Neural cell (in vitro differentiated cells): ENCODE data around the gene KCNAB1. TPM values are rescaled to one million over a fixed set of nuclear protein-coding genes. Genes with fewer than 3 reads are reported as not detected.

Experiments
- H2AFZ ChIP-seq: fragments of 200-600, 300-800 bp; sonication (generic), shearing (Covaris generic); 2 replicates; pipeline ENCODE4 v1.6.0; 2014; ENCODE audit warnings: low read depth, mild to moderate bottlenecking, antibody characterized with exemption, low read length, moderate library complexity
- H3F3A ChIP-seq: fragments of 200-600 bp; shearing (Covaris generic); 2 replicates; pipeline ENCODE4 v1.6.1; 2016; ENCODE audit warnings: mild to moderate bottlenecking, moderate library complexity, mixed read lengths, antibody characterized with exemption, low read length; ENCODE audit not compliant: insufficient read depth, poor library complexity, severe bottlenecking
- H3K27ac ChIP-seq: fragments of 200-600, 300-800 bp; sonication (generic), shearing (Covaris generic); 2 replicates; pipeline ENCODE4 v1.5.1; 2014; ENCODE audit warnings: mild to moderate bottlenecking, low read length, moderate library complexity
- H3K27me3 ChIP-seq: fragments of 300-800, 200-600 bp; sonication (generic), shearing (Covaris generic); 2 replicates; pipeline ENCODE4 v1.6.0; 2014; ENCODE audit warnings: mild to moderate bottlenecking, low read depth, low read length, moderate library complexity; ENCODE audit not compliant: insufficient read depth
- H3K36me3 ChIP-seq: fragments of 300-800, 200-600 bp; sonication (generic), shearing (Covaris generic); 2 replicates; pipeline ENCODE4 v1.5.1; 2014; ENCODE audit warnings: mild to moderate bottlenecking, antibody characterized with exemption, low read length, moderate library complexity; ENCODE audit not compliant: insufficient read depth
- H3K4me2 ChIP-seq: fragments of 300-800, 200-600 bp; sonication (generic), shearing (Covaris generic); 2 replicates; pipeline ENCODE4 v1.6.0; 2014; ENCODE audit warnings: mild to moderate bottlenecking, low read length
- H3K4me3 ChIP-seq: fragments of 300-800, 200-600 bp; sonication (generic), shearing (Covaris generic); 2 replicates; pipeline ENCODE4 v1.5.1; 2014; ENCODE audit warnings: mild to moderate bottlenecking, low read length, moderate library complexity
- H3K79me2 ChIP-seq: fragments of 200-600 bp; shearing (Covaris generic); replicated peaks from 2 replicates; pipeline ENCODE4 v1.6.0; 2014; ENCODE audit warnings: mild to moderate bottlenecking, low read length, moderate library complexity; ENCODE audit not compliant: insufficient read depth
- H3K9ac ChIP-seq: fragments of 300-800, 200-600 bp; sonication (generic), shearing (Covaris generic); 2 replicates; pipeline ENCODE4 v1.6.1; 2016; ENCODE audit warnings: mild to moderate bottlenecking, low read length, mixed read lengths
- H3K9me2 ChIP-seq: fragments of 200-600 bp; shearing (Covaris generic); 2 replicates; pipeline ENCODE4 v1.6.1; 2016; ENCODE audit warnings: mild to moderate bottlenecking, low read length, mixed read lengths; ENCODE audit not compliant: insufficient read depth
- H3K9me3 ChIP-seq: fragments of 200-600, 300-800 bp; sonication (generic), shearing (Covaris generic); 2 replicates; pipeline ENCODE4 v1.6.1; 2016; ENCODE audit warnings: mild to moderate bottlenecking, mixed run types, low read length, moderate library complexity, mixed read lengths
- H4K20me1 ChIP-seq: fragments of 200-600 bp; shearing (Covaris generic); 2 replicates; pipeline ENCODE4 v1.6.1; 2016; ENCODE audit warnings: mild to moderate bottlenecking, mixed run types; ENCODE audit not compliant: insufficient read depth
- EP300 ChIP-seq: fragments of 450-650 bp; conservative IDR thresholded peaks from 2 replicates; pipeline ENCODE4 v1.6.1; 2014; ENCODE audit warnings: antibody characterized with exemption, mild to moderate bottlenecking, moderate library complexity; ENCODE audit not compliant: poor library complexity, severe bottlenecking
- EZH2 ChIP-seq: fragments of 200-600, 300-800 bp; shearing (Covaris generic), sonication (generic); IDR thresholded peaks from 2 replicates; pipeline ENCODE4 v1.6.1; 2014; ENCODE audit warnings: antibody characterized with exemption, low read length, borderline replicate concordance, mild to moderate bottlenecking; ENCODE audit not compliant: insufficient read depth, poor library complexity, severe bottlenecking
- MXI1 ChIP-seq: fragments of 450-650 bp; conservative IDR thresholded peaks from 2 replicates; pipeline ENCODE4 v1.6.1; 2014; ENCODE audit warnings: antibody characterized with exemption, mild to moderate bottlenecking; ENCODE audit not compliant: poor library complexity, severe bottlenecking
- POLR2AphosphoS5 ChIP-seq: IDR thresholded peaks from 2 replicates; pipeline ENCODE4 v1.6.1; 2012
- RAD21 ChIP-seq: fragments of 450-650 bp; conservative IDR thresholded peaks from 2 replicates; pipeline ENCODE4 v1.6.1; 2014; ENCODE audit warnings: antibody characterized with exemption, mild to moderate bottlenecking, moderate library complexity
- SMC3 ChIP-seq: fragments of 450-650 bp; conservative IDR thresholded peaks from 2 replicates; pipeline ENCODE4 v1.6.1; 2014; ENCODE audit warnings: antibody characterized with exemption, mild to moderate bottlenecking, moderate library complexity; ENCODE audit not compliant: poor library complexity
- TAF1 ChIP-seq: IDR thresholded peaks from 2 replicates; pipeline ENCODE4 v1.6.1; 2012; ENCODE audit warnings: low read depth
- polyA plus RNA-seq: library from polyadenylated mRNA; depleted of rRNA; stranded (reverse); fragments of >200 nt; gene quantifications from 2 replicates; pipeline ENCODE4 v1.2.3, GENCODE V29; 2014
- TF ChIP-seq, protein P1 (sequence below): fragments of 450-650 bp; IDR thresholded peaks from 2 replicates; pipeline ENCODE4 v1.5.1; 2014; ENCODE audit warnings: antibody characterized with exemption, mild to moderate bottlenecking, moderate library complexity; ENCODE audit not compliant: poor library complexity, severe bottlenecking
- TF ChIP-seq, protein P2 (sequence below): IDR thresholded peaks from 2 replicates; pipeline ENCODE4 v1.6.1; 2012; ENCODE audit warnings: borderline replicate concordance

The KCNAB1 gene
- polyA plus RNA-seq, 1 donor from 2014 or later = 14.9 TPM

DNA sequence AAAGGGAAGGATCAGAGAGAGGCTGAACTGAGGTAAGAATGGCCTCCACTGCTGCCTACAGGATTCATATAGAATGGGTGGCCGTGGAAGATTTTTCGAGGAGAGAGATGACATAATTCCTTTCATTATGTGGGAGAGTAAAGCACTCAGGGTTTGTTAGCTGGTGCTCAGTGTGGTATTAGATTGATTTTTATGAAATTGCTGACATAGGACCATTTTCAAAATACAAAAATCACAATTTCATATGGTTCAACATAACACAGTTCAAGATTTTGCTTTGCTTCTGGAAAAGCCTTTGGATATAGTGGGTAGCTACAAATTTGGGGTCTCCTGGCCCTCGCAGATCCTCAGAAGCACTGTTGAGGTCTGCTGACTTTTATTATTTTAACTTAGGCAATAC is 95.4 kb downstream of the KCNAB1 start:
- Histone ChIP-seq H3K9me2 (no peaks in the 10 kb centered on the region), H3K4me2 (no peak overlapping the region), H3K36me3 (no peaks in the 10 kb centered on the region), H4K20me1 (no peaks in the 10 kb centered on the region), H3K27me3 (no peaks in the 10 kb centered on the region), H3K4me3 (no peak overlapping the region), H3K9me3 (no peaks in the 10 kb centered on the region), H3K9ac (no peak overlapping the region), H3K27ac (no peak overlapping the region), H3K79me2 (no peaks in the 10 kb centered on the region), H2AFZ (no peak overlapping the region), H3F3A (no peaks in the 10 kb centered on the region)
- TF ChIP-seq, protein P1, sequence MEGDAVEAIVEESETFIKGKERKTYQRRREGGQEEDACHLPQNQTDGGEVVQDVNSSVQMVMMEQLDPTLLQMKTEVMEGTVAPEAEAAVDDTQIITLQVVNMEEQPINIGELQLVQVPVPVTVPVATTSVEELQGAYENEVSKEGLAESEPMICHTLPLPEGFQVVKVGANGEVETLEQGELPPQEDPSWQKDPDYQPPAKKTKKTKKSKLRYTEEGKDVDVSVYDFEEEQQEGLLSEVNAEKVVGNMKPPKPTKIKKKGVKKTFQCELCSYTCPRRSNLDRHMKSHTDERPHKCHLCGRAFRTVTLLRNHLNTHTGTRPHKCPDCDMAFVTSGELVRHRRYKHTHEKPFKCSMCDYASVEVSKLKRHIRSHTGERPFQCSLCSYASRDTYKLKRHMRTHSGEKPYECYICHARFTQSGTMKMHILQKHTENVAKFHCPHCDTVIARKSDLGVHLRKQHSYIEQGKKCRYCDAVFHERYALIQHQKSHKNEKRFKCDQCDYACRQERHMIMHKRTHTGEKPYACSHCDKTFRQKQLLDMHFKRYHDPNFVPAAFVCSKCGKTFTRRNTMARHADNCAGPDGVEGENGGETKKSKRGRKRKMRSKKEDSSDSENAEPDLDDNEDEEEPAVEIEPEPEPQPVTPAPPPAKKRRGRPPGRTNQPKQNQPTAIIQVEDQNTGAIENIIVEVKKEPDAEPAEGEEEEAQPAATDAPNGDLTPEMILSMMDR = no peak
- TF ChIP-seq, protein P2, sequence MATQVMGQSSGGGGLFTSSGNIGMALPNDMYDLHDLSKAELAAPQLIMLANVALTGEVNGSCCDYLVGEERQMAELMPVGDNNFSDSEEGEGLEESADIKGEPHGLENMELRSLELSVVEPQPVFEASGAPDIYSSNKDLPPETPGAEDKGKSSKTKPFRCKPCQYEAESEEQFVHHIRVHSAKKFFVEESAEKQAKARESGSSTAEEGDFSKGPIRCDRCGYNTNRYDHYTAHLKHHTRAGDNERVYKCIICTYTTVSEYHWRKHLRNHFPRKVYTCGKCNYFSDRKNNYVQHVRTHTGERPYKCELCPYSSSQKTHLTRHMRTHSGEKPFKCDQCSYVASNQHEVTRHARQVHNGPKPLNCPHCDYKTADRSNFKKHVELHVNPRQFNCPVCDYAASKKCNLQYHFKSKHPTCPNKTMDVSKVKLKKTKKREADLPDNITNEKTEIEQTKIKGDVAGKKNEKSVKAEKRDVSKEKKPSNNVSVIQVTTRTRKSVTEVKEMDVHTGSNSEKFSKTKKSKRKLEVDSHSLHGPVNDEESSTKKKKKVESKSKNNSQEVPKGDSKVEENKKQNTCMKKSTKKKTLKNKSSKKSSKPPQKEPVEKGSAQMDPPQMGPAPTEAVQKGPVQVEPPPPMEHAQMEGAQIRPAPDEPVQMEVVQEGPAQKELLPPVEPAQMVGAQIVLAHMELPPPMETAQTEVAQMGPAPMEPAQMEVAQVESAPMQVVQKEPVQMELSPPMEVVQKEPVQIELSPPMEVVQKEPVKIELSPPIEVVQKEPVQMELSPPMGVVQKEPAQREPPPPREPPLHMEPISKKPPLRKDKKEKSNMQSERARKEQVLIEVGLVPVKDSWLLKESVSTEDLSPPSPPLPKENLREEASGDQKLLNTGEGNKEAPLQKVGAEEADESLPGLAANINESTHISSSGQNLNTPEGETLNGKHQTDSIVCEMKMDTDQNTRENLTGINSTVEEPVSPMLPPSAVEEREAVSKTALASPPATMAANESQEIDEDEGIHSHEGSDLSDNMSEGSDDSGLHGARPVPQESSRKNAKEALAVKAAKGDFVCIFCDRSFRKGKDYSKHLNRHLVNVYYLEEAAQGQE = no peak
- TF ChIP-seq POLR2AphosphoS5 = no peak
- TF ChIP-seq TAF1 = no peak
- TF ChIP-seq RAD21 = no peak
- TF ChIP-seq MXI1 = no peak
- no peak for TF ChIP-seq SMC3
- TF ChIP-seq EZH2 = no peak
- TF ChIP-seq EP300 = no peak

DNA sequence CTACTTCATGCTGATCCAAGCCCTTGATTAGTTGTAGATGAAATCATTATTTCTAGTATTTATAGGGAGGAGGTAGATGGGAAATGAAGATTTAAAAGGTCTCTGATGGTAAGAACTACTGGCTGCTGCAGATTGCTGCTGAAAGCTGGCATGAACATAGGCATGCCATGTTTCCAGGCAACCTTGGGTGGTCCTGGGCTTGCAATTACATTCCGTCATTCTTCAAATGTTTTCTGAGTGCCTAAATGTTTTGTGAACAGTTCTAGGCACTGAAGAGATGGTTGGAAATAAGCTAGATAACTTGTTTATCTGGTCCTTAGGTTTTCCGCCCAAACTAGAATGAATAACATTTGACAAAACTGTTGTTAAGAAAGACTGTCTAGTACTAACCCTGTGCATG is 95.8 kb downstream of the KCNAB1 start:
- no peaks in the 10 kb centered on the region for H3K27me3 ChIP-seq
- H3K9me3 ChIP-seq = no peaks in the 10 kb centered on the region
- no peak overlapping the region for H3K27ac ChIP-seq
- no peak overlapping the region for H3K4me3 ChIP-seq
- H3F3A ChIP-seq = no peaks in the 10 kb centered on the region
- no peak overlapping the region for H3K4me2 ChIP-seq
- TF ChIP-seq, protein P2 = no peak
- TF ChIP-seq EZH2 = no peak
- no peak for TF ChIP-seq POLR2AphosphoS5
- TF ChIP-seq, protein P1 = no peak
- TF ChIP-seq SMC3 = no peak
- no peak for TF ChIP-seq MXI1
- TF ChIP-seq RAD21 = no peak
- TF ChIP-seq TAF1 = no peak
- TF ChIP-seq EP300 = no peak
- H3K9me2 ChIP-seq = no peaks in the 10 kb centered on the region
- H3K36me3 ChIP-seq = no peaks in the 10 kb centered on the region
- no peaks in the 10 kb centered on the region for H4K20me1 ChIP-seq
- H2AFZ ChIP-seq = no peak overlapping the region
- H3K79me2 ChIP-seq = no peaks in the 10 kb centered on the region
- H3K9ac ChIP-seq = no peak overlapping the region
